ENCODE measurements around the gene SYP.
"Not testable (repeated sequence)": the region's sequence is repeated elsewhere in the genome, so short reads cannot be mapped to it uniquely, and the experiment has no call there.

The SYP gene

GRCh38 chrX:49189606-49190005, 10.4 kb downstream of the SYP start:
- no peak for DNase-seq (ENCODE audit: low spot score)

- DNase-seq (ENCODE audit: low spot score) = no peak
Observed at GRCh38 chrX:49188468-49189076, 11.4 kb downstream of the SYP start.

- DNase-seq (ENCODE audit: low spot score) = no peak
Observed at GRCh38 chrX:49187526-49187925, 12.5 kb downstream of the SYP start.

- DNase-seq (ENCODE audit: low spot score) = no peak
Observed at GRCh38 chrX:49187028-49187394, 13.0 kb downstream of the SYP start.

DNA sequence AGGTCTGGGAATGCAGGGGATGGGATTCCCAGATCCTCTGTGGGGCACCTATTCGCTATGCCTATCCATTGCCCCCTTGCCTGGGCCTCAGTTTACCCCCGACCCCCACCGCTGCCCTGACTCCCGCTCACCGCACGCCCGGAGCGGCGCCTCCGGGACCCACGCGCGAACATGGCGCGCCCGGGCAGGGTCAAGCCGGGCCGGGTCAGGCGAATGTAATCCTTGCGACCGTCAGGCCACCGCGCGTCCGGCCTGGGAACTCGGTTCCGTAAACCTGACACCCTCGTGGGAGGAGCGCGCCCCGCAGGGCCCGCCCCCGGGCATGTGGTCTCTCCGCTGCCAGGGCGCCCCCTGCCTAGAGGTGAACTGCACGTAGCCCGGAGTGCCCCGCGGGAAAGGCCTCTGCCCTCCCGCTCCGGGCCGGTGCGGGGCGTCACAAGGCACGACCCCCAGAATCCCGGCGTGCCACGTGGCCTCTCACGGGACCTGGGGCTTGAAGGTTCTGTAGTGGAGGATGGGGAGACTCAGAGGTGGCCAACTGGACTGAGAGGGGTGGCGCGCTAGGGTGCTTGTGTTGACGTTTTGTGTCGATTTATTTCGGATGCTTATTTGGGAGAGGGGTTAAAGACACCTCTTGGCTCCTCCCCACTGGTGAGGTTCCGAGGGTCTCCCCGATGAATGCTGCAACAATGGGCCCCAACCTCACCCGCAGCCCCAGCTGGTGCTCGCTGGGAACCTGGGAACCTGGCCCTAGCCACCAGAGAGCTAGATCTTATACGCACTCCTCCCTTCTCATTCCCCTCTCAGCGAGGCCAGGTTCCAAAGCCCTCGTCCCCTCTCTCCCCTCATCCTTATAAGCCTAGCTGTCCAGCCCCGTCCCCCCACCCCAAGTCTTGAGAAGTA, 13.6 kb downstream of the SYP start, which contains the start of gene PRICKLE3:
TSS of gene PRICKLE3 (minus strand) at position 249 of the 903 bp plus-strand sequence. CDS start at position 173, 76 bp downstream.
- DNase-seq (ENCODE audit: low spot score) = peak; percentile 50

DNA sequence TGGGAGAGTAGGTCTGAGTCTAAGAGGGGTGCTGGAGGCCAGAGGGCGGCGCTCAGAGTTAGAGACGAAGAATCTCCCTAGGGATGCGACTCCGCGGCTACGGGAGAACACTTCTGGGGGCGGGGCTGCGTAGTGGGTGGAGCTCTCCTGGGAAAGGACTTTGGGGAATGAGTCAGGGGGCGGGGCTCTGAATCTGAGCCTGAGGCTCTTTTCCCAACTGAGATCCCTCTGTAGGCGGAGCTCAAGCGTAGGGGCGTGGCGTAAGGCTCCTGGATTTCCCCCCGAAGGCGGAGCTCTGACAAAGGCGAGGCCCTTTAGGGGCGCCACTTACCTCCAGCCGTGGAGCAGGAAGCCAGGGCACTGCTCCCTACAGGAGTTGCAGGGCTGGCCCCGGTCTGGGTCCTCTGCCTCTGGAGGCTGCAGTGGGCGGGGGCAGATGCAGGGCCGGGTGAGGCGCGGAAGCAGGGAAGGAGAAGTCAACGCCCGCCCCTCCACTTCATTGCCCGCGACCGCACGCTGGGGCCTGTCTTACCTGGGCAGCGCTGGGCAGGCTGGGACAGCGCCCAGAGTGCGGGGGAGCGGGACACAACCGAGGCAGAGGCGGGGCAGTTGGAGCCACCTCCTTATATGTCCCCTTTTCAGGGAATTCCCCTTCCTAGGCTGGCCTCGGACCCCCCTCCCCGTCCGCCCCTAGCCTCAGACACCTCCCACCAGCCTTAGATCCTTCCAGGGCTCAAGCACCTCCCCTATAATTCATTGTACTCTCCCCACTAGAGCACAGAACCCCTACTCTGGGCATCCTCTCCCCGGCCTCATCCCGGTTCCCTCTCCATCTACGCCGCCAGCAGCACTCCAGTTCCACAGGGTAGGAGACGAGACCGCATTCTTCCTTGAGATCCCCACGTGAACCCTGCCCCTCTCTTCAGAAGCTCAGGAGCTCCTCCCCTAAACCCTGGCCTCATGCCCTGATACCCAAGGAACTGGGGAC, 15.4 kb downstream of the SYP start:
- peak; percentile 52 for DNase-seq (ENCODE audit: low spot score)

- DNase-seq (ENCODE audit: low spot score) = no peak
Observed at GRCh38 chrX:49183701-49184281, 16.2 kb downstream of the SYP start.

DNA sequence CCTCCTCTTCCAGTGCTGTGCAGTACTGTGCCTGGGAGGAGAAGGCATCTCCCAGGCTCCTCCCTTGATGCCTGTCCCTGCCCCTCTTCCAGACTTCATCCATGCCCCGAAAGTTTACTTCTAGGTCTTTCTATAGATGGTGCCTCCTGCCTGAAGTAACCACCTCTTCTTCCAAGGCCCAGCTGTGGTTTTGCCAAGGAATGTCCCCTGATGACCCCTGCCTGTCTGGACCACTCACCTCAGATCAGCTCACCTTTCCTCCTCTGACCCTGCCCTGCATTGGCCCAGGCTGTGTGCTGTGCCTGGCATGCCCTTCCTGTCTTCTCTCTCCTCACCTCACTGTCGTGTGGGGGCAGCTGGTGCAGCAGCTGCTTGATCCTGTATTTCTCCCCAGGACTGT, 20.6 kb downstream of the SYP start:
- no peak for DNase-seq (ENCODE audit: low spot score)

DNA sequence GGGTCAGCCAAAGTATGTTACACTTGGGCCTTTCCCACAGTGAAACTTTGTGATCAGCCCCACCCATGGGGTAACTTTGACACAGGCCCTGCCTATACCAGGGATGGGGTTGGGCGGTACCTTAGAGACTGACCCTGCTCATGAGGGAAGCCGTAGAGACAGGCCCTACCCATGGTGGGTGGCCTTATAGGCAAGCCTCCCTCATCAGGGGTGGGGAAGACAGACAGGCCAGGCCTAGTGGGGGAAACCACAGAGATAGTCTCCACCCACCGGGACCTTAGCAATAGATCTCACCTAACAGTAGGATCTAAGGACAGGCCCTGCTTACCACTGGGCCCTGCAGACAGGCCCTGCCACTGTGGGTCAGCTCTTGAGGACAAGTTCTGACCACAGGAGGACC, 21.5 kb downstream of the SYP start:
- no peak for DNase-seq (ENCODE audit: low spot score)

- no peak for DNase-seq (ENCODE audit: low spot score)
Observed at GRCh38 chrX:49177873-49178480, 22.0 kb downstream of the SYP start.

DNA sequence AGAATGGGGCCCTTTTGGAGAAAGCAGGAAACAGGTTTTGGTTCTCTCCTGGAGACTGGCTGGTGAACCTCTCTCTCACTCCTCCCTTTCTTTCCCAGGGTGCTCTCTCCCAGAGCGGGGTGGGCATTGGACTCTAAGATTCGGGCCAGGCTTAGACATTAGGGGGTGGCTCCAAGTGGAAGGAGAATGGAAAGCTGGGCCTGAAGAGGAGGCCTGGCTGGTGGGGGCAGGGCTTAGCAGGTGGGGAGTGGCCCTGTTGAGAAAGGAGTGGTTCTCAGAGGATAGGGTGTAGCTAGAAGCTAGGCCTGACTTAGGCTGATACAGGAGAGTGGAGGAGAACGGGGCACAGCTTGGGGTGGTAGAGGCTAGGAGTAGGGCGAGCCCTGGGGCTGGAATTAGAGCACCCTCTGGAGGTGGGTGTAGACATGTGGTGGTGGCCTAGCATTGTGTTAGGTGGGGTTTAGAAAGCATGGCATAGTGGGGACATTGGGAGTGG, 22.6 kb downstream of the SYP start:
- no peak for DNase-seq (ENCODE audit: low spot score)

DNA sequence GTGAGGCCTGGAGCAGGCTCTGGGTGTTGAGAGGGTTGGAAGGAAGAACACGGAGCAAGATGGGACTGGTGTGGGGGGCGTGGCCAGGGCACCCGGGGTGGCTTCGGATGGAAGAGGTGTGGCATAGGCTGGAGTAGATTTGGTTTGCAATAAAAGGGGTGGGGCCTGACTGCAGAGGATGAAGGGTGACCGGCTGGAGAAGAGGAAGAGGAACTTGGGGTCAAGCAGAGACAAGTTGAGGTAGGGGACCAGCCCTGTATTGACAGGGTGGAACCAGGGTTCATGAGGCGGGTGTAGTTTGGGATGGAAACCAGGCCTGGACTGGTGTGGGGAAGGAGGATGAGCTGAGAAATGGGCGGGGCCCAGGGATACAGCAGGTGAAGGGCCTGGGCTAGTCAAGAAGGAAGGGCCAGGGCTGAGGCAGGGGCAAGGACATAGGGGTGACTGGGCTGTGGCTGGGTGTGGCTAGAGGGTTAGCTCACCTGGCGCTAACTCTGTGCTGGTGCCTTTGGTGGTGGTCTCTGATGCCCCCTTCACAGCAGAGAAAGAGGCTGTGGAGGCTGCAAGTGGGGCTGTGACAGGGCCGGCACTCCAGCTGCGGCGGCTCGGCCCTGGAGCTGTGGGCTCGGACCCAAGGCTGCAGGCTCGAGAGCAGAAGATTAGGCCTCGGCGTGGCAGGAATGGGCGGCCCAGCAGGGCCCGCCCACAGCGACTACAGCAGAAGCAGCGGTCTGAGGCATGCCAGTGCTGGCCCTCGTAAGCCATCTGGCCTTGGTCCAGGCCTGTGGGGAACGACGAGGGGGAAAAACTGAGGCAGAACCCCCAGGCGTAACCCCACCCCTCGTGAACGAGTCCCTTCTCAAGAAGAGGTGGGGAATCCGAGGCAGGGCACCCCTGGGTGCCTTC, 23.3 kb downstream of the SYP start:
- no peak for DNase-seq (ENCODE audit: low spot score)

- no peak for DNase-seq (ENCODE audit: low spot score)
Observed at GRCh38 chrX:49175435-49176274, 24.3 kb downstream of the SYP start.

DNA sequence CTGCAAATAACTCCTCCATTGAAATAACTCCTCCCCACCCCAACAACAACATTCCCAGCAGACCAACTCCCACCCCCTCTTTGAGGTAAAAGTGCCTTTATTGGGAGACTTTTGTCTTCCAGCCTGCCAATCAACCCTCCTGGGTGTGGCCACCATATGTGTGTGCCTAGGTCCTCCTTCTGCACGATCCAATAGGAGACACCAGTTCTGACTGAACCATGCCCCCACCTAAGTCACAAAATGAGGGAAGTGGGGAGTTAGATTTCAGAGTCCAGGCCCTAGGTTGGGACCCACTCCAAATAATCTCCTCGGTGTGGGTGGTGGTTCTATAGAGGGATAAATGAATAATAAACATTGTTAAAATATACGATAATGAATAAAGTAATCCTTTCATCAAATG, 25.3 kb downstream of the SYP start:
- DNase-seq (ENCODE audit: low spot score) = no peak

DNA sequence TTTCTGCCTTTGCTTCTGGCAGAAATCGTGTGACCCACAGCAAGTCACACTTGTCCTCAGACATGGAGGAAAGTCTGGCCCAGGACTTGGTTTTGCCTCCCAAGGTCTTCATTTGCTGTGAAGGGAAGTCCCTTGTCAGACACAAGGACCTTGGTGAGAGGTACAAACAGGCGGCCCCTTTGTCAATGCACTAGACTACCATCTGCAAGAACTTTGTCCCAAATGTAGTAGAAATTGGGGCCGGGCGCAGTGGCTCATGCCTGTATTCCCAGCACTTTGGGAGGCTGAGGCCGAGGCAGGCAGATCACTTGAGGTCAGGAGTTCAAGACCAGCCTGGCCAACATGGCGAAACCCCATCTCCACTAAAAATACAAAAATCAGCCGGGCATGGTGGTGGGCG, 26.4 kb downstream of the SYP start:
- DNase-seq (ENCODE audit: low spot score) = not testable (repeated sequence)

DNA sequence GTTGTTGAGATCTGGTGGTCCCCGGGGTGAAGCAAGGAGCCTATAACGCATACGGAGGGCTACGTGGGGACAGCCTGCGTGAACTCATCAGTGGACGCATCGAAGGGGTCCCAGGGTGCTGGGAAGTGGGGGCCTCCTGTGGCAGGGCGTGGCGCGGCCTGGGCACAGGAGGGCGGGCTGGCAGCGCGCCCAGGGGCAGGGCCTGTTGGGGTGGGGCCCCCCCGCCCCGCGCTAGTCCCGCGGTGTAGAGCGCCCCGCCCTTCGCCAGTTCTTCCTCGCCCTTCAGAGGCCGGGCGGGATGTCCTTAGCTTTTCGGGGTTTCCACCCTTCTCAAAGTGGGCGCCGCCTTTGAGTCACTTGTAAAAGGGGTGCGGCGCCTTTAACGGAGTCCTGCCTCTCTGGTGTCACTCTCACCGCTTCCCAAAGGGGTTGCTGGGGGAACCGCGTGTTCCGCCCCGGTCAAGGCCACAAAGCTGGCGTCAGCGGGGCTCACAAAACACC, 27.7 kb downstream of the SYP start:
- DNase-seq (ENCODE audit: low spot score) = no peak

- DNase-seq (ENCODE audit: low spot score) = no peak
Observed at GRCh38 chrX:49171752-49172279, 28.2 kb downstream of the SYP start, which contains the start of gene PLP2. TSS of gene PLP2 (plus strand) at chrX:49171898. CDS start at chrX:49172001, 103 bp downstream.

GRCh38 chrX:49167740-49168108, 32.3 kb downstream of the SYP start:
- no peak for DNase-seq (ENCODE audit: low spot score)
